Upper lobe of right lung (tissue), 1 donor: ENCODE measurements around the gene FEM1A. TPM values are rescaled to one million over a fixed set of nuclear protein-coding genes. Genes with fewer than 3 reads are reported as not detected.

Experiments used
- ATAC-seq: fragments of 200-7000 bp; cut with Tn5 transposase; one replicate; pipeline ENCODE4 v1.9.1; 2020; ENCODE audit warnings: mild to moderate bottlenecking, moderate library complexity
- DNase-seq: peaks from one replicate; pipeline ENCODE4 v3.0.0-alpha.2; 2020
- H3K27ac ChIP-seq: fragments of 200-600 bp; one replicate; pipeline ENCODE4 v1.8.0; 2022
- H3K27me3 ChIP-seq: fragments of 200-600 bp; one replicate; pipeline ENCODE4 v1.8.0; 2022; ENCODE audit warnings: mild to moderate bottlenecking
- H3K36me3 ChIP-seq: fragments of 200-600 bp; one replicate; pipeline ENCODE4 v1.8.0; 2022
- H3K4me1 ChIP-seq: fragments of 200-600 bp; one replicate; pipeline ENCODE4 v1.8.0; 2022
- H3K4me3 ChIP-seq: fragments of 200-600 bp; one replicate; pipeline ENCODE4 v1.8.0; 2022; ENCODE audit warnings: mild to moderate bottlenecking
- H3K9me3 ChIP-seq: fragments of 200-600 bp; one replicate; pipeline ENCODE4 v1.8.0; 2022
- intact Hi-C: fragments of 100-400 bp; cut with DNase I; formaldehyde crosslinking; loops from one replicate; pipeline ENCODE4 v1.11.0; 2022
- total RNA-seq: library from RNA; stranded (reverse); fragmentation: NEBNext Ultra II Directional; extraction: Animal tissue kit (Norgen Biotek cat#: 25700); gene quantifications from one replicate; pipeline ENCODE4 v1.2.1, GENCODE V29; 2021
- TF ChIP-seq, protein P1 (sequence below): fragments of 200-600 bp; IDR thresholded peaks from one replicate; pipeline ENCODE4 v1.8.0; 2022; ENCODE audit warnings: antibody characterized with exemption
- donor health status: DM: no; HTN: yes; CAD: no; lungs with severe emphysema.

FEM1A gene
- total RNA-seq, 1 donor from 2014 or later = 12.4 TPM

DNA sequence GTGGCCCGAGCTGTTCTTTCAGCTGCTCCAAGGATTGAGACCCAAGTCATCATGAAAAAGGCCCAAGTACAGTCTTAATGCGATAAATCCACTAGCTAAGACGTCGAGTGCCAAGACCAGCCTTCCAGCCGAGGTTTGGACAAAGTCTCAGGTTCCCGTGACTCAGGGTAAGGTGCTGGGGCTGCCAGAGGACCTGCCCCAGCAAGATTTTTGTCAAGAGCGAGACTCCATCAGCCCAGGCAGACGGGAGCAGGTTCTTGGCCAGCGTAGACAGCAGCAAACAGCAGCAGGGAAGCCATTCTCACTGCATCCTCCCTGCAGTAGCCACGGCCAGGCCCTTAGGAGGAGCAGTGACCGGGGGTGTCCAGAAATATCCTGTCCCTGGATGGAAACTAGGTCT lies 3.4 kb downstream of the FEM1A start:
- intact Hi-C loops = no loop called here
- ATAC-seq (no peak), DNase-seq (no peak)
- H3K27me3 ChIP-seq = no peaks in the 10 kb centered on the region
- H3K36me3 ChIP-seq = peaks cover 48% of the 10 kb centered on the region
- peaks cover 27% of the 10 kb centered on the region for H3K4me1 ChIP-seq
- H3K4me3 ChIP-seq = no peak overlapping the region
- no peaks in the 10 kb centered on the region for H3K9me3 ChIP-seq
- TF ChIP-seq, protein P1, sequence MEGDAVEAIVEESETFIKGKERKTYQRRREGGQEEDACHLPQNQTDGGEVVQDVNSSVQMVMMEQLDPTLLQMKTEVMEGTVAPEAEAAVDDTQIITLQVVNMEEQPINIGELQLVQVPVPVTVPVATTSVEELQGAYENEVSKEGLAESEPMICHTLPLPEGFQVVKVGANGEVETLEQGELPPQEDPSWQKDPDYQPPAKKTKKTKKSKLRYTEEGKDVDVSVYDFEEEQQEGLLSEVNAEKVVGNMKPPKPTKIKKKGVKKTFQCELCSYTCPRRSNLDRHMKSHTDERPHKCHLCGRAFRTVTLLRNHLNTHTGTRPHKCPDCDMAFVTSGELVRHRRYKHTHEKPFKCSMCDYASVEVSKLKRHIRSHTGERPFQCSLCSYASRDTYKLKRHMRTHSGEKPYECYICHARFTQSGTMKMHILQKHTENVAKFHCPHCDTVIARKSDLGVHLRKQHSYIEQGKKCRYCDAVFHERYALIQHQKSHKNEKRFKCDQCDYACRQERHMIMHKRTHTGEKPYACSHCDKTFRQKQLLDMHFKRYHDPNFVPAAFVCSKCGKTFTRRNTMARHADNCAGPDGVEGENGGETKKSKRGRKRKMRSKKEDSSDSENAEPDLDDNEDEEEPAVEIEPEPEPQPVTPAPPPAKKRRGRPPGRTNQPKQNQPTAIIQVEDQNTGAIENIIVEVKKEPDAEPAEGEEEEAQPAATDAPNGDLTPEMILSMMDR = no peak
- no peak overlapping the region for H3K27ac ChIP-seq

DNA sequence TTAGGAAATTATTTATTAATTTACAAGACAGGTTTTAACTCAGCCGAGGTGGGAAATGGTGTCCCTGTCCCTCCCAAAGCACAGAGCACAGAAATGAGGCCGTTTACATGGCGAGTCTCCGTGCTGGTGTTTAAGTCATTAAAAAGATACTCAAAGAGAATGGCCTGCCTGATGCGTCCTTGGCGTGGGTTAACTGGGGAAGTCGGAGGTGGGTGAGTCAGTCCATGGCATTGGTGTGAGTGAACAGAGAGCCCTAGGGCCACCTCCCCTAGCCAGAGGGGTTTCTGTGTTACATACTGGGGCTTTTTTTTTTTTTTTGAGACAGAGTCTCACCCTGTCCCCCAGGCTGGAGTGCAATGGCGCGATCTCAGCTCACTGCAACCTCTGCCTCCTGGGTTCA lies 3.9 kb downstream of the FEM1A start:
- intact Hi-C loops = no loop called here
- Histone ChIP-seq H3K9me3 (no peaks in the 10 kb centered on the region), H3K27ac (no peak overlapping the region), H3K4me3 (no peak overlapping the region), H3K36me3 (peaks cover 48% of the 10 kb centered on the region), H3K4me1 (peaks cover 27% of the 10 kb centered on the region), H3K27me3 (no peaks in the 10 kb centered on the region)
- no peak for DNase-seq
- TF ChIP-seq, protein P1 = no peak
- no peak for ATAC-seq

DNA sequence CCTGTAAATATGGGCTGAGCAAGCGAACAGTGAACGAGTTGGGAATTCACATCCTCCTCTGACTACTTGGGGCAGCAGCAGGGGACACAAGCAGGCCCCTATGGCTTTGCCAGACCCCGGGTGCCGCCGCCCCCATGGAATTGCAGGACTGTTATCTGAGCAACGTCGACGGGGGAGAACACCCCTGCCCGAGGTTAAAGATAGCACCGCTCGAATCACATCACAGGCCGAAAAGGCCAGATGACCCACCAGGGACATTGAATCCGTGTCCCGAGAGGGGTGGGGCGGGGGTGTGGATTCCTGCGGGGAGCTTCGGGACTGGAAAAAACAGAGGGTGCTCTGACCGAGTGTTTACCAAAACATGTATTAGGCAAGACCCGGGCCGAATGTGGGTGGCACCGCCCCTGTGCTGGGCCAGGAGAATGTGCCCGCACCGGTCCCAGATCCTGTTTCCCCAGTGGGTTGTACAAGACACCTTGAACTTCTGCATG lies 9.1 kb downstream of the FEM1A start:
- ATAC-seq (peak; percentile 93), DNase-seq (peak; percentile 92)
- peak overlapping the region; percentile 65 for H3K27ac ChIP-seq
- no peaks in the 10 kb centered on the region for H3K4me1 ChIP-seq
- H3K9me3 ChIP-seq = no peaks in the 10 kb centered on the region
- no peaks in the 10 kb centered on the region for H3K27me3 ChIP-seq
- TF ChIP-seq, protein P1 = no peak
- H3K4me3 ChIP-seq = no peak overlapping the region
- intact Hi-C loops = loop anchor here (10.0 kb wide), 1 partner anchor 234 kb away; no protein-coding TSS in a partner anchor
- peaks cover 17% of the 10 kb centered on the region for H3K36me3 ChIP-seq

DNA sequence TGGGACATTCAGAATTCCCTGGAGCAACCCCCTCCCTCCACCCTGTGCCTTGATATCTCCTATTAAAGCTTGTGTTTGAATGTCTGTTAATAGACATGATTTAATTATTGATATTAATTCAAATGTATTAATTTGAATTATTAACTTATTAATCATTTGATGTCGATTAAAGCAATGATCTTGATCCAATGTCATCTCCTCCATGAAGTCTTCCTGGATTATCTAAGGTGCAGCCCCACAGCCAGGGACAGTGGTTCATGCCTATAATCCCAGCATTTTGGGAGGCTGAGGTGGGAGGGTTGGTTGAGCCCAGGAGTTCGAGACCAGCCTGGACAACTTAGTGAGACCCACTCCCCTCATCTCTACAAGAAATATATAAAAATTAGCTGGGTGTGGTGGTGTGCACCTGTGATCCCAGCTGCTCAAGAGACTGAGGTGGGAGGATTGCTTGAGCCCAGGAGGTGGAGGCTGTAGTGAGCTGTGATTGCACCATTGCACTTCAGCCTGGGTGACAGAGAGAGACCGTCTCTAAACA lies 9.6 kb downstream of the FEM1A start:
- Histone ChIP-seq H3K4me1 (no peaks in the 10 kb centered on the region), H3K27me3 (no peaks in the 10 kb centered on the region), H3K4me3 (no peak overlapping the region), H3K36me3 (peaks cover 12% of the 10 kb centered on the region), H3K9me3 (no peaks in the 10 kb centered on the region), H3K27ac (peak overlapping the region; percentile 65)
- TF ChIP-seq, protein P1 = no peak
- DNase-seq (no peak), ATAC-seq (no peak)
- intact Hi-C loops = loop anchor here (10.0 kb wide), 1 partner anchor 234 kb away; no protein-coding TSS in a partner anchor

DNA sequence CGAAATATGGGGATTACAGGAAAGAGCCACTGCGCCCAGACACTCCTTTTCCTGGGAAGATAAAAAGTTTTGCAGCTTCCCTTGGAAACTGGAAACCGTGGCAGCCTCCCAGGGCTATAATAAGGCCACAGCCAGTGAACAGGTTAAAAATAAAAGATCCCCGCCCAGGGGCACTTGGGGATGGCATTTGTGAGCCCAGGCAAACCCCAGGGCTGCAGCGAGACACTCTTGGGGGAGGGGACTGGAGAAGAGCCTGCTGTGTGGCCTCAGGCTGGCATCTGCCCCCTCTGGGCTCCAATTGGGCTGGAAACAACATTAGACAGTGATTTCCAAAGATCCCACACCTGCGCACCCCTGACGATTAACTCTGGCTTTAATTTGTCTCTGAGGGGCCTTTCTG lies 11.2 kb downstream of the FEM1A start:
- TF ChIP-seq, protein P1 = no peak
- Histone ChIP-seq H3K27ac (no peak overlapping the region), H3K27me3 (no peaks in the 10 kb centered on the region), H3K36me3 (no peaks in the 10 kb centered on the region), H3K9me3 (no peaks in the 10 kb centered on the region), H3K4me3 (no peak overlapping the region), H3K4me1 (no peaks in the 10 kb centered on the region)
- ATAC-seq = no peak
- DNase-seq = no peak
- intact Hi-C loops = loop anchor here (10.0 kb wide), 1 partner anchor 232 kb away; no protein-coding TSS in a partner anchor
